Measurements from ENCODE around the gene TRMT112. TPM values are rescaled to one million over a fixed set of nuclear protein-coding genes. Genes with fewer than 3 reads are reported as not detected.

The TRMT112 gene
- total and polyA plus RNA-seq, 10 of the 15 experiments (the other 5 are each of a cell fraction or from before 2014, with no cell fraction given) = 212 to 455 (median 308) TPM

- Histone ChIP-seq H3K27ac (ENCODE audit: control insufficient read depth, insufficient read depth) (no peak overlapping the region), H3K79me2 (ENCODE audit: control insufficient read depth, insufficient read depth, low read length) (peaks cover 15% of the 10 kb centered on the region), H3K27me3 (replicated peaks in 1 of 2; ENCODE audit: control insufficient read depth in 2 of 2, insufficient read depth in 2 of 2, low read length in 1 of 2) (peaks cover 3 to 10% of the 10 kb centered on the region in 2 experiments), H3K9ac (ENCODE audit: control insufficient read depth, insufficient read depth, low read length) (no peak overlapping the region), H2AFZ (ENCODE audit: control insufficient read depth, low read depth, low read length) (no peak overlapping the region), H3K36me3 (ENCODE audit: control insufficient read depth in 2 of 2, insufficient read depth in 2 of 2, low read length in 1 of 2) (peaks cover 0 to 2% of the 10 kb centered on the region in 2 experiments; a peak in 2 of 4 replicates), H3K9me3 (replicated peaks; ENCODE audit: control insufficient read depth, insufficient read depth, low read length) (no peaks in the 10 kb centered on the region), H3K4me1 (ENCODE audit: control insufficient read depth, insufficient read depth, low read length) (peaks cover 7% of the 10 kb centered on the region), H4K20me1 (ENCODE audit: control insufficient read depth, insufficient read depth) (no peaks in the 10 kb centered on the region; the same call in 1 of the 2 replicates), H3K4me3 (no peak overlapping the region), H3K4me2 (ENCODE audit: control insufficient read depth, insufficient read depth) (no peak overlapping the region)
- SMC1A ChIA-PET (ENCODE audit: uncharacterized antibody, unreplicated experiment) = no interaction called here
- BruUV-seq (replicated peaks) = no TSS peak
- RAD21 ChIA-PET (ENCODE audit: unreplicated experiment) = no interaction called here
- TF ChIP-seq, protein P1, sequence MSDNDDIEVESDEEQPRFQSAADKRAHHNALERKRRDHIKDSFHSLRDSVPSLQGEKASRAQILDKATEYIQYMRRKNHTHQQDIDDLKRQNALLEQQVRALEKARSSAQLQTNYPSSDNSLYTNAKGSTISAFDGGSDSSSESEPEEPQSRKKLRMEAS (IDR thresholded peaks at IDR 0.05; ENCODE audit: low read depth, low read length) = no peak
- TF ChIP-seq RAD21 (IDR thresholded peaks at IDR 0.05; ENCODE audit: insufficient read depth, low read depth, low read length) = no peak
- no peak for TF ChIP-seq NR2C2 (IDR thresholded peaks at IDR 0.05; ENCODE audit: borderline replicate concordance, control insufficient read depth, insufficient read length, low read depth)
- TF ChIP-seq ZNF217 (IDR thresholded peaks at IDR 0.05) = no peak
- no peak for TF ChIP-seq NFYA (IDR thresholded peaks at IDR 0.05; ENCODE audit: borderline replicate concordance, low read depth, low read length)
- no peak for TF ChIP-seq RCOR1 (conservative IDR thresholded peaks at IDR 0.05; ENCODE audit: low read depth, low read length)
- TF ChIP-seq, protein P2, sequence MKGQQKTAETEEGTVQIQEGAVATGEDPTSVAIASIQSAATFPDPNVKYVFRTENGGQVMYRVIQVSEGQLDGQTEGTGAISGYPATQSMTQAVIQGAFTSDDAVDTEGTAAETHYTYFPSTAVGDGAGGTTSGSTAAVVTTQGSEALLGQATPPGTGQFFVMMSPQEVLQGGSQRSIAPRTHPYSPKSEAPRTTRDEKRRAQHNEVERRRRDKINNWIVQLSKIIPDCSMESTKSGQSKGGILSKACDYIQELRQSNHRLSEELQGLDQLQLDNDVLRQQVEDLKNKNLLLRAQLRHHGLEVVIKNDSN (IDR thresholded peaks at IDR 0.05; ENCODE audit: borderline replicate concordance, extremely low read length, insufficient read depth, low read depth, low read length) = no peak
- TF ChIP-seq SMAD1 (IDR thresholded peaks at IDR 0.05; ENCODE audit: low read depth, partially characterized antibody) = no peak
- no peak for TF ChIP-seq CHD1 (IDR thresholded peaks at IDR 0.05; ENCODE audit: low read depth, low read length)
- TF ChIP-seq CREM (IDR thresholded peaks at IDR 0.05; ENCODE audit: low read depth) = no peak
- no peak for TF ChIP-seq SMARCA5 (IDR thresholded peaks at IDR 0.05)
- no peak for TF ChIP-seq RFX5 (IDR thresholded peaks at IDR 0.05; ENCODE audit: low read depth, low read length)
- TF ChIP-seq ZNF384 (IDR thresholded peaks at IDR 0.05; ENCODE audit: borderline replicate concordance, low read depth, low read length) = no peak
- TF ChIP-seq, protein P3, sequence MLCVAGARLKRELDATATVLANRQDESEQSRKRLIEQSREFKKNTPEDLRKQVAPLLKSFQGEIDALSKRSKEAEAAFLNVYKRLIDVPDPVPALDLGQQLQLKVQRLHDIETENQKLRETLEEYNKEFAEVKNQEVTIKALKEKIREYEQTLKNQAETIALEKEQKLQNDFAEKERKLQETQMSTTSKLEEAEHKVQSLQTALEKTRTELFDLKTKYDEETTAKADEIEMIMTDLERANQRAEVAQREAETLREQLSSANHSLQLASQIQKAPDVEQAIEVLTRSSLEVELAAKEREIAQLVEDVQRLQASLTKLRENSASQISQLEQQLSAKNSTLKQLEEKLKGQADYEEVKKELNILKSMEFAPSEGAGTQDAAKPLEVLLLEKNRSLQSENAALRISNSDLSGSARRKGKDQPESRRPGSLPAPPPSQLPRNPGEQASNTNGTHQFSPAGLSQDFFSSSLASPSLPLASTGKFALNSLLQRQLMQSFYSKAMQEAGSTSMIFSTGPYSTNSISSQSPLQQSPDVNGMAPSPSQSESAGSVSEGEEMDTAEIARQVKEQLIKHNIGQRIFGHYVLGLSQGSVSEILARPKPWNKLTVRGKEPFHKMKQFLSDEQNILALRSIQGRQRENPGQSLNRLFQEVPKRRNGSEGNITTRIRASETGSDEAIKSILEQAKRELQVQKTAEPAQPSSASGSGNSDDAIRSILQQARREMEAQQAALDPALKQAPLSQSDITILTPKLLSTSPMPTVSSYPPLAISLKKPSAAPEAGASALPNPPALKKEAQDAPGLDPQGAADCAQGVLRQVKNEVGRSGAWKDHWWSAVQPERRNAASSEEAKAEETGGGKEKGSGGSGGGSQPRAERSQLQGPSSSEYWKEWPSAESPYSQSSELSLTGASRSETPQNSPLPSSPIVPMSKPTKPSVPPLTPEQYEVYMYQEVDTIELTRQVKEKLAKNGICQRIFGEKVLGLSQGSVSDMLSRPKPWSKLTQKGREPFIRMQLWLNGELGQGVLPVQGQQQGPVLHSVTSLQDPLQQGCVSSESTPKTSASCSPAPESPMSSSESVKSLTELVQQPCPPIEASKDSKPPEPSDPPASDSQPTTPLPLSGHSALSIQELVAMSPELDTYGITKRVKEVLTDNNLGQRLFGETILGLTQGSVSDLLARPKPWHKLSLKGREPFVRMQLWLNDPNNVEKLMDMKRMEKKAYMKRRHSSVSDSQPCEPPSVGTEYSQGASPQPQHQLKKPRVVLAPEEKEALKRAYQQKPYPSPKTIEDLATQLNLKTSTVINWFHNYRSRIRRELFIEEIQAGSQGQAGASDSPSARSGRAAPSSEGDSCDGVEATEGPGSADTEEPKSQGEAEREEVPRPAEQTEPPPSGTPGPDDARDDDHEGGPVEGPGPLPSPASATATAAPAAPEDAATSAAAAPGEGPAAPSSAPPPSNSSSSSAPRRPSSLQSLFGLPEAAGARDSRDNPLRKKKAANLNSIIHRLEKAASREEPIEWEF (IDR thresholded peaks at IDR 0.05; ENCODE audit: insufficient replicate concordance, low read depth, low read length) = no peak
- intact Hi-C loops (cut with micrococcal nuclease; ENCODE audit: unreplicated experiment) (no loop called here), in situ Hi-C loops (cut with MboI) (no loop called here)
- POLR2A ChIA-PET = no interaction called here
- ATAC-seq (no peak), FAIRE-seq (no peak), DNase-seq (ENCODE audit: low read depth, low spot score) (no peak)
- 56% methylated on average over 9 of the region's 9 CpGs for WGBS (ENCODE audit: insufficient coverage, insufficient replicate concordance, low lambda C conversion rate, missing lambda C conversion rate)
- CTCF ChIA-PET = interaction anchor here (1.3 to 2.3 kb wide), 2 partner anchors 12 to 84 kb away, joined by 4 to 7 read pairs; partner anchors contain the start of gene CATSPERZ
Observed at GRCh38 chr11:64288353-64288750, 29.0 kb downstream of the TRMT112 start.

Data from GM12878 (cell line).